ENCODE measurements around the gene TAF11L2. TPM values are rescaled to one million over a fixed set of nuclear protein-coding genes. Genes with fewer than 3 reads are reported as not detected.
"Not testable (repeated sequence)": the region's sequence is repeated elsewhere in the genome, so short reads cannot be mapped to it uniquely, and the experiment has no call there.

TAF11L2 gene
- total RNA-seq (2022) (not detected in 2 replicates), Bru-seq, nascent RNA (not detected), BruChase-seq, experiment 1, labeled RNA remaining after a 2-hour chase (not detected), BruChase-seq, experiment 2, labeled RNA remaining after a 6-hour chase (not detected)
- long read RNA-seq, result 0 reads

GRCh38 chr5:17497931-17498330 is at the start of gene TAF11L2:
Gene TAF11L2, plus strand, starts transcription at chr5:17498231.
- CTCF ChIA-PET, result not testable (repeated sequence)

GRCh38 chr5:17448877-17449276 is 49.2 kb upstream of the TAF11L2 start:
- BruUV-seq (replicated peaks), result no TSS peak
- Mint-ChIP-seq H3K4me3 (ENCODE audit: unreplicated experiment) (no peak overlapping the region), H3K9me3 (ENCODE audit: unreplicated experiment) (no peaks in the 10 kb centered on the region), H3K4me1 (ENCODE audit: low read depth, unreplicated experiment) (no peaks in the 10 kb centered on the region), H3K27ac (ENCODE audit: unreplicated experiment) (no peak overlapping the region), H3K27me3 (ENCODE audit: insufficient read depth, unreplicated experiment) (no peaks in the 10 kb centered on the region), H3K36me3 (ENCODE audit: insufficient read depth, unreplicated experiment) (no peaks in the 10 kb centered on the region)
- Histone ChIP-seq H3K36me3 (ENCODE audit: control insufficient read depth, insufficient read depth, low read length) (no peaks in the 10 kb centered on the region), H3K4me3 (ENCODE audit: low read depth, low read length) (no peak overlapping the region), H3K9me3 (no peaks in the 10 kb centered on the region), H3K4me1 (0 out of 2 replicates have a peak, but pooled peaks cover 4% of the 10 kb centered on the region), H3K27me3 (replicated peaks; ENCODE audit: control insufficient read depth, insufficient read depth, low read length) (no peaks in the 10 kb centered on the region)
- no peak for DNase-seq
- ChIA-PET CTCF (no interaction called here), POLR2A (no interaction called here)
- no peak for TF ChIP-seq CTCF (IDR thresholded peaks at IDR 0.05; ENCODE audit: insufficient read depth in 1 of 2, low read depth in 1 of 2, low read length in 1 of 2, severe bottlenecking in 1 of 2, unreplicated experiment in 1 of 2)
- intact Hi-C loops (cut with micrococcal nuclease; ENCODE audit: unreplicated experiment), result no loop called here

More at GRCh38 chr5:17497931-17498330, at the start of gene TAF11L2:
- H3K36me3 Mint-ChIP-seq (ENCODE audit: insufficient read depth, unreplicated experiment); H3K4me3 Mint-ChIP-seq (ENCODE audit: unreplicated experiment); H3K27ac Mint-ChIP-seq (ENCODE audit: unreplicated experiment); H3K4me3 ChIP-seq (ENCODE audit: low read depth, low read length); BruUV-seq (replicated peaks); H3K27me3 ChIP-seq (replicated peaks; ENCODE audit: control insufficient read depth, insufficient read depth, low read length); H3K4me1 Mint-ChIP-seq (ENCODE audit: low read depth, unreplicated experiment); H3K27me3 Mint-ChIP-seq (ENCODE audit: insufficient read depth, unreplicated experiment); H3K4me1 ChIP-seq; H3K9me3 Mint-ChIP-seq (ENCODE audit: unreplicated experiment); POLR2A ChIA-PET; H3K9me3 ChIP-seq; intact Hi-C loops (cut with micrococcal nuclease; ENCODE audit: unreplicated experiment); H3K36me3 ChIP-seq (ENCODE audit: control insufficient read depth, insufficient read depth, low read length); DNase-seq: not testable (repeated sequence)

GRCh38 chr5:17452936-17453335 is 45.1 kb upstream of the TAF11L2 start:
- H3K9me3 ChIP-seq, result no peaks in the 10 kb centered on the region
- H3K4me1 Mint-ChIP-seq (ENCODE audit: low read depth, unreplicated experiment), result no peaks in the 10 kb centered on the region
- H3K9me3 Mint-ChIP-seq (ENCODE audit: unreplicated experiment), result no peaks in the 10 kb centered on the region
- intact Hi-C loops (cut with micrococcal nuclease; ENCODE audit: unreplicated experiment), result no loop called here
- no peak overlapping the region for H3K27ac Mint-ChIP-seq (ENCODE audit: unreplicated experiment)
- POLR2A ChIA-PET, result no interaction called here
- H3K4me3 Mint-ChIP-seq (ENCODE audit: unreplicated experiment), result no peak overlapping the region
- no TSS peak for BruUV-seq (replicated peaks)
- 0 out of 2 replicates have a peak, but pooled peaks cover 4% of the 10 kb centered on the region for H3K4me1 ChIP-seq
- TF ChIP-seq CTCF (IDR thresholded peaks at IDR 0.05; ENCODE audit: insufficient read depth in 1 of 2, low read depth in 1 of 2, low read length in 1 of 2, severe bottlenecking in 1 of 2, unreplicated experiment in 1 of 2), result no peak
- no peak overlapping the region for H3K4me3 ChIP-seq (ENCODE audit: low read depth, low read length)
- H3K36me3 Mint-ChIP-seq (ENCODE audit: insufficient read depth, unreplicated experiment), result no peaks in the 10 kb centered on the region
- CTCF ChIA-PET, result no interaction called here
- no peaks in the 10 kb centered on the region for H3K36me3 ChIP-seq (ENCODE audit: control insufficient read depth, insufficient read depth, low read length)
- DNase-seq, result no peak
- H3K27me3 Mint-ChIP-seq (ENCODE audit: insufficient read depth, unreplicated experiment), result no peaks in the 10 kb centered on the region
- no peaks in the 10 kb centered on the region for H3K27me3 ChIP-seq (replicated peaks; ENCODE audit: control insufficient read depth, insufficient read depth, low read length)

GRCh38 chr5:17455942-17456341 is 42.1 kb upstream of the TAF11L2 start:
- ChIA-PET POLR2A (no interaction called here), CTCF (no interaction called here)
- intact Hi-C loops (cut with micrococcal nuclease; ENCODE audit: unreplicated experiment), result no loop called here
- H3K36me3 ChIP-seq (ENCODE audit: control insufficient read depth, insufficient read depth, low read length), result no peaks in the 10 kb centered on the region
- H3K9me3 ChIP-seq, result no peaks in the 10 kb centered on the region
- Mint-ChIP-seq H3K4me3 (ENCODE audit: unreplicated experiment) (no peak overlapping the region), H3K27me3 (ENCODE audit: insufficient read depth, unreplicated experiment) (peaks cover 3% of the 10 kb centered on the region), H3K27ac (ENCODE audit: unreplicated experiment) (no peak overlapping the region), H3K4me1 (ENCODE audit: low read depth, unreplicated experiment) (no peaks in the 10 kb centered on the region), H3K9me3 (ENCODE audit: unreplicated experiment) (peaks cover 3% of the 10 kb centered on the region), H3K36me3 (ENCODE audit: insufficient read depth, unreplicated experiment) (no peaks in the 10 kb centered on the region)
- no peak overlapping the region for H3K4me3 ChIP-seq (ENCODE audit: low read depth, low read length)
- DNase-seq, result no peak
- H3K4me1 ChIP-seq, result no peaks in the 10 kb centered on the region
- TF ChIP-seq CTCF (IDR thresholded peaks at IDR 0.05; ENCODE audit: insufficient read depth in 1 of 2, low read depth in 1 of 2, low read length in 1 of 2, severe bottlenecking in 1 of 2, unreplicated experiment in 1 of 2), result no peak
- no peaks in the 10 kb centered on the region for H3K27me3 ChIP-seq (replicated peaks; ENCODE audit: control insufficient read depth, insufficient read depth, low read length)
- BruUV-seq (replicated peaks), result no TSS peak
